HL-60 (cell line): ENCODE measurements around the gene CNP.

Experiments used
- DNase-seq, 2 experiments: peaks; one replicate each; pipeline ENCODE4 v3.0.0-alpha.2; 2010 to 2020; ENCODE audit warnings: low read depth in 1 of 2, low spot score in 1 of 2
- H3K27ac ChIP-seq: fragments of 250-450 bp; sonication (Bioruptor Pico); replicated peaks from 2 replicates; pipeline ENCODE4 v1.5.1; 2020; ENCODE audit warnings: mild to moderate bottlenecking, moderate library complexity
- H3K27me3 ChIP-seq: fragments of 250-450 bp; sonication (Bioruptor Pico); 2 replicates; pipeline ENCODE4 v1.5.1; 2021; ENCODE audit warnings: mild to moderate bottlenecking, moderate library complexity; ENCODE audit not compliant: insufficient read depth, poor library complexity, severe bottlenecking
- H3K4me3 ChIP-seq: replicated peaks from 2 replicates; pipeline ENCODE4 v1.5.1; 2011; ENCODE audit warnings: mild to moderate bottlenecking, control low read depth, low read length; ENCODE audit not compliant: insufficient read depth
- CTCF ChIP-seq: IDR thresholded peaks from one replicate; pipeline ENCODE4 v1.5.1; 2011; ENCODE audit warnings: low read length, control low read depth, inconsistent platforms; ENCODE audit not compliant: insufficient read depth
- GABPA ChIP-seq: IDR thresholded peaks from 2 replicates; pipeline ENCODE4 v1.6.1; 2012; ENCODE audit warnings: low read depth
- POLR2AphosphoS5 ChIP-seq: IDR thresholded peaks from 2 replicates; pipeline ENCODE4 v1.6.1; 2012; ENCODE audit warnings: low read depth
- SPI1 ChIP-seq: IDR thresholded peaks from 2 replicates; pipeline ENCODE4 v1.6.1; 2012; ENCODE audit warnings: low read depth, mild to moderate bottlenecking, borderline replicate concordance
- TF ChIP-seq, protein P1 (sequence below): IDR thresholded peaks from 2 replicates; pipeline ENCODE4 v1.6.1; 2012; ENCODE audit warnings: low read depth; ENCODE audit not compliant: insufficient replicate concordance

The CNP gene

GRCh38 chr17:41959336-41960095, 7.1 kb upstream of the CNP start:
- peak in 1 of 2 experiments; percentile 63 for DNase-seq
- Histone ChIP-seq H3K27me3 (no peaks in the 10 kb centered on the region), H3K27ac (no peak overlapping the region), H3K4me3 (no peak overlapping the region)
- TF ChIP-seq CTCF: peak; percentile 42
- TF ChIP-seq SPI1: no peak
- no peak for TF ChIP-seq GABPA

- H3K27me3 ChIP-seq: no peaks in the 10 kb centered on the region
- no peak for TF ChIP-seq POLR2AphosphoS5
- TF ChIP-seq, protein P1, sequence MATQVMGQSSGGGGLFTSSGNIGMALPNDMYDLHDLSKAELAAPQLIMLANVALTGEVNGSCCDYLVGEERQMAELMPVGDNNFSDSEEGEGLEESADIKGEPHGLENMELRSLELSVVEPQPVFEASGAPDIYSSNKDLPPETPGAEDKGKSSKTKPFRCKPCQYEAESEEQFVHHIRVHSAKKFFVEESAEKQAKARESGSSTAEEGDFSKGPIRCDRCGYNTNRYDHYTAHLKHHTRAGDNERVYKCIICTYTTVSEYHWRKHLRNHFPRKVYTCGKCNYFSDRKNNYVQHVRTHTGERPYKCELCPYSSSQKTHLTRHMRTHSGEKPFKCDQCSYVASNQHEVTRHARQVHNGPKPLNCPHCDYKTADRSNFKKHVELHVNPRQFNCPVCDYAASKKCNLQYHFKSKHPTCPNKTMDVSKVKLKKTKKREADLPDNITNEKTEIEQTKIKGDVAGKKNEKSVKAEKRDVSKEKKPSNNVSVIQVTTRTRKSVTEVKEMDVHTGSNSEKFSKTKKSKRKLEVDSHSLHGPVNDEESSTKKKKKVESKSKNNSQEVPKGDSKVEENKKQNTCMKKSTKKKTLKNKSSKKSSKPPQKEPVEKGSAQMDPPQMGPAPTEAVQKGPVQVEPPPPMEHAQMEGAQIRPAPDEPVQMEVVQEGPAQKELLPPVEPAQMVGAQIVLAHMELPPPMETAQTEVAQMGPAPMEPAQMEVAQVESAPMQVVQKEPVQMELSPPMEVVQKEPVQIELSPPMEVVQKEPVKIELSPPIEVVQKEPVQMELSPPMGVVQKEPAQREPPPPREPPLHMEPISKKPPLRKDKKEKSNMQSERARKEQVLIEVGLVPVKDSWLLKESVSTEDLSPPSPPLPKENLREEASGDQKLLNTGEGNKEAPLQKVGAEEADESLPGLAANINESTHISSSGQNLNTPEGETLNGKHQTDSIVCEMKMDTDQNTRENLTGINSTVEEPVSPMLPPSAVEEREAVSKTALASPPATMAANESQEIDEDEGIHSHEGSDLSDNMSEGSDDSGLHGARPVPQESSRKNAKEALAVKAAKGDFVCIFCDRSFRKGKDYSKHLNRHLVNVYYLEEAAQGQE: no peak
- no peak for TF ChIP-seq GABPA
- TF ChIP-seq SPI1: no peak
- no peak for TF ChIP-seq CTCF
- no peak for DNase-seq
- no peak overlapping the region for H3K27ac ChIP-seq
- no peak overlapping the region for H3K4me3 ChIP-seq
These were observed 4.5 kb upstream of the CNP start for GRCh38 chr17:41962111-41962510.

DNA sequence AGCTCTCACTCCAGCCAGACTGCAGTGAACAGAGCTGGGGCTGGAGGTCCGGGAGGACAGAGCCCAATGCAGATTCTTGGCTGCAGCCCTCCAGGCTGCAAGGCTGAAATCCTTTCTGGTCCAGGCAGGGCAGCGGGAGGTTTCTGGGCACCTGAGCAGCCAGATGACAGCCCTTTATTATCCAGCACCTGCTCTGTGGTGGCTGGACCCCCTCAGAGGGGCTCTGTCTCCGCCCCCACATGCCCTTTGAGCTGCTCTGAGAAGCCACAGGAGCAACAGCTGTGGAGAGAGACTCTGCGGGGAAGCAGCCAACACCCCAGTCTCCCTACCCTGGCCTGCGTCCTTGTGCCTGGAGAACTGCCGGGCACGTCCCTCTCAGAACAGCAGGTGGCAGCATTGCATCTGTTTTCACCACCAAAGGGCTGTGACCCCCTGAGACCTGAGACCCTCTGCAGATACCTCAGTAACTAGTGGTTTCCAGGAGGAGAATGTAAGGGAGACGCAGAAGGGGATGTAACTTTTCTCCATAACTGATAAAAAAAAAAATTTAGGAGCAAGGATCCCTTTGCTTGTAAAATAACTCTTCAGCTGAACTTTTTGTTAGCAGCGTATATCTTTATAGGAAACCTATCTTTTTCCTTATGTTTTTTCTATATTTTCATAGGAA, 3.7 kb upstream of the CNP start:
- TF ChIP-seq, protein P1: no peak
- TF ChIP-seq POLR2AphosphoS5 (no peak), CTCF (peak; percentile 94)
- no peaks in the 10 kb centered on the region for H3K27me3 ChIP-seq
- H3K27ac ChIP-seq: no peak overlapping the region
- H3K4me3 ChIP-seq: no peak overlapping the region
- DNase-seq: peak; percentile 39 to 64
